GM10847 (cell line): ENCODE results near the gene PCGF1.
A peak's percentile ranks its signal among the peaks of the same experiment; 100 is the strongest.

Experiments used
- POLR2A ChIP-seq: IDR thresholded peaks from 2 replicates; pipeline ENCODE4 v1.6.1; 2011; ENCODE audit not compliant: insufficient read length; ENCODE audit errors: extremely low read depth

The PCGF1 gene

DNA sequence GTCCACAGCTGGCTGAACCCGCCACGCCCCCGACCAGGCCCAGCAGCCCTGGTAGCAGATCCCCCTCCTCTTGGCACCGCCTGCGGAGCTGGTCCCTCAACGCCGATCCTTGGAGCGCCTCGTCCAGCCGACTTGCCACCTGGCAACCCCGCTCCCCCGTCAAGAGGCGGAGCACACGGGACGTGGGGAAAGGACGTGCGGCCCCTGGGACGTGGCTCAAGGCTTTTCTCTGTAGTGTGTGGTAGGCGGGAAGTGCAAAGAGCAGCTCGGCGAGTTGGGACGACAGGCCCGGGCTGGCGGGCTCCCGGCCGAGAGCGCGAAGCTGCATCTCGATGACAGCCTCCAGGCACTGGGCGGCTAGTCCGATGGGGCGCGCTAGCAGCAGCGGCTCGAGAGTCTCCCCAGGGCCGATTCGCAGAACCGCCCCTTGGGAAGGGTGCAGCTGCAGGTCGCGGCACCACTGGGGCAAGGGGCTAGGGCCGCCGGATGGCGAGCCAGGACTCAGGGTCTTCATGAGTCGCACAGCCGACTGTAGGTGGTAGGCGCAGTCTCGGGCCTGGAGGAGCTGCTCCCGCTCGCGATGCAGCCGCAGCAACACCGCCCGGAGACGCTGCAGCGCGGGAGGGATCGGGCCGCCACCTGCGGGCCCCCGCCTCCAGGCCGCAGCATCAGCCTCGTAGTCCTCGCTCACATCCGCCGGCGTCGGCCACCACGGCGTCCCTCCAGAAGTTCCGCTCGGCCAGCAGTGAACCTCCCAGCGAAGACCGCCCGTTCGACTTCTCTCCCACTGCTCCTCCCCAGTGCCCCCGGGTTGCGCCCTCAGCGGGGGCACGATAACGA, 25.3 kb downstream of the PCGF1 start:
- TF ChIP-seq POLR2A = peak; percentile 7

DNA sequence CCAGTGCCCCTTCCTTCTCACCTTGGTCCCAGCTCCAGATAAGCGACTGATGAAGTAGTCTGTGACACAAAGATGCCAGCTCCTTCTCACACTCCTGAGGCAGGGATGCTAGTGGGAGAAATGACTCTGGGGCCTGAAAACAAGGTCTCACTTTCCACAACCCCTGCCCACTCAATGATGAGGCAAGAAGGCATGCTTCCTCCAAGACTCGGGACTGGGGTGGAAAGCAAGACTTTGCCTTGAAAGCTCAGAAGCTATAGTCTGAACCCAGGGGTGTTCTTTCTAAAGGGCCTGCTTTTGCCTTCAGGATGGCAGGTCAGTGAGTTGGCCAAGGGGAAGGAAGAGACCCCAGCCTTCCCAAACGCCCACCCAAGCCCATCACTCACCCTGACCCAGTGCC, 26.1 kb downstream of the PCGF1 start:
- TF ChIP-seq POLR2A = no peak

DNA sequence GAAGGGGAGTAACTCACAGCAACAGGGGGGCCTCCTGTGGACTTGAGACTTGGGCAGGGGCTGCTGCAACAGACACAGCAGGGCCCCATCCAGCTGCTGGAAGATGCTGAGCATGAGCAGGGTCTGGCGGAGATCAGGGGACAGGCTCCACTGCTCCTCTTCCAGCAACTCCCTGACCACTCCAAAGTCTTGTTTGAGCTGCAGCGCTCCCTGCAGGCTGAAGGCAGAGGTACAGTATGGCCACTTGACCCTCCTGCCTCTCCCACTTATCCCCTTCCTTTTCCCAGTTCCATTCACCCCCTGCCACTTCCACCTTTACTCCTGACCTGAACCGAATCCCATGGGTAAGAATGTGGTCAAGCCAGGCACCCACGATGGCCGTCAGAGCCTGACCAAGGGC, 32.6 kb downstream of the PCGF1 start:
- TF ChIP-seq POLR2A = no peak

DNA sequence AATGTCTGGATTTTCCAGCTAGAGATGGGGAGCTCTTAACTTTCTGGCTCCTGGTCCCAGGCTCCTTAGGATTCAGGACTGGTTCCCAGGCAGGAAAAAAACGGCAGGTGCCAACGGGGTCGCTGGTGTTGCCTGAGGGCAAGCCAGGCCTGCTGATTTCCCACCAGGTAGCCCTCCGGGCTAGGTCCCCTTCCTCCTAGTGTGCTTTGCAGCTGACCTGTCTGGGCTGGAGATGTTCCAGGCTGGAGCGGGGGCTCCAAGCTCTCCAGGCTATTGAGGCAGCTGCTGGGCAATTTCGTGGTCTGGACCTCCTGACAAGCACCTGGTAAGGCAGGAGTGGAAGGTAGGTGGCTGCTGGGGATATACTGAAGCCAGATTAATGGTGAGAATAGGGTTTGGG, 33.0 kb downstream of the PCGF1 start:
- TF ChIP-seq POLR2A = no peak

DNA sequence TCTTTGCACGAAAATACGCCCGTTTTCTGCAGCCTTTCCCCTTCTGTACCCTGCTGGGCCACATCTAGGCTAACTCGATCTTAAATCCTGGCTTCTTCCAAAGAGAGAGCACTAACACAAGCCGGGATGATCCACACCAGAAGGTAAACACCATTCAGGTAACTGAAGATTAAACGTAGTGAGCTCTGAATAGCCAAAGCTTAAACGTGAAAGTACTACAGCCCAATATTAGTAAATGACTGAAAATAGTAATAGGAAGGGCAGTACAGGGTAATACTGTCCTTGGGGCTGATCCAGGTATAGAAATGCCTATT, 34.6 kb downstream of the PCGF1 start:
- TF ChIP-seq POLR2A = no peak

DNA sequence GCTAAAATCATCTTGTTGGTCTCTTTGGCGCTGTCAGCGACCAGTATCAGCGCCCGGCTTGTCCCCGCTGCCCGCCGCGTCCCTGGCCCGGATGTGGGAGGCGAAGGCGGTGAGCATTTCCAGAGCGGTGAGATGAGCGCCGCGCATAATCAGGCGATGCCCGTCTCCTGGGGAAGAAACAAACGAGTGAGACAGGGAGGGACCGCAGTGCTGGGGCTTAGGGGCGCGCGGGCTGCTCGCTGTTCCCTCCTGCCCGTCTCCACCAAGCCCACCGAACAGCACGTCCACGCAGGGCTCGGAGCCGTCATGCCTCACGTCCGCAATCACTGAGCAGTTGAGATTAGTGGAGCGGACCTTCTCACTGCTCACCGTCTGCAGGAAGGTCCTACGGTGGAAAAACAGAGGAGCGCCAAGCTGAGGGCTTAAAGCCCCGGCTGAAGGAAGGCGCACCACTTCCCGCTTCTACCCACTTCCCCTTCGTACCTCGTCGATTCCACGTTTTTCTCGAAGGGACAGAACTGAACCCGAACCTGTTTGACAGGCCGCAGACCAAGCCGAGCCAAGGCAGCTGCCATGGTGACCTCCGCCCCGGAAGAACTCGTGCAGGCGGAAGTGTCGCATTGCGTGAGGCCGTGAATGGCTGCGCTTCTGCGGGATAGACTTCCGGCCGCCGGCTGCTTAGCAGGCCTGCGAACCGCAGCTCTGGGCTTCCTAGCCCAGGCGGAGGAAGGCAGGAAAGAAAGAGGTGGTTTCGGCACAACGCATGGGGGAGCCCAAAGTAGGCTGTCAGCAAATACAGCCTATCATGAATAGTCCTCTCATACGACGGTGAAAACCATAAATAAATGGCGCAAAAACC, 35.2 kb downstream of the PCGF1 start, which contains the start of gene MRPL53:
Gene MRPL53 (minus strand): TSS at position 595 of the 859 bp plus-strand sequence. CDS start 20 bp downstream, at position 575.
- TF ChIP-seq POLR2A = peak; percentile 94

DNA sequence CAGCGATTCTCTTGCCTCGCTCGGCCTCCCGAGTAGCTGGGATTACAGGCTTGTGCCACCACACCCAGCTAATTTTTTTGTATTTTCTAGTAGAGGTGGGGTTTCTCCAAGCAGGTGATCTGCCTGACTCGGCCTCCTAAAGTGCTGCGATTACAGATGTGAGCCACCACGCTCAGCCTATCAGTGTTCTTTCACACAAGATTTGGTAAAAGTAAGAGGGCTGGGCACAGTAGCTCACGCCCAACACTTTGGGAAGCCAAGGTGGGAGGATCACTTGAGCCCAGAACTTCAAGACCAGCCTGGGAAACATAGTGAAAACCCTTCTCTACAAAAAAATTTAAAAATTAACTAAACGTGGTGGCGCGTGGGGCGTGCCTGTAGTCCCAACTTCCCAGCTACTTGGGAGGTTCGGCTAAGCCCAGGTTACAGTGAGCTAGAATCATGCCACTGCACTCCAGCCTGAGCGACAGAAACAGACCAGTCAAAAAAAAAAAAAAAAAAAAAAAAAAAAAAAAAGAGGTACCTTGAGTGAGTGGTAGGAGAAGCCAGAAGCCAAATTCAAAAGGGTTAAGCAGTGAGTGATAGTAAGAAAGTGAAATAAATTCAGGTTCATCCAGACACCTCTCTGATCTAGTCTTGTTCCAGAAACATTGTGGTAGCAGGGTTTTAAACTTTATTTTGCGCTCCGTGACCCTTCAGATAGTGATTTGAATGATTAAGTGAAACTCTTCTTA, 36.0 kb downstream of the PCGF1 start:
- TF ChIP-seq POLR2A = no peak

DNA sequence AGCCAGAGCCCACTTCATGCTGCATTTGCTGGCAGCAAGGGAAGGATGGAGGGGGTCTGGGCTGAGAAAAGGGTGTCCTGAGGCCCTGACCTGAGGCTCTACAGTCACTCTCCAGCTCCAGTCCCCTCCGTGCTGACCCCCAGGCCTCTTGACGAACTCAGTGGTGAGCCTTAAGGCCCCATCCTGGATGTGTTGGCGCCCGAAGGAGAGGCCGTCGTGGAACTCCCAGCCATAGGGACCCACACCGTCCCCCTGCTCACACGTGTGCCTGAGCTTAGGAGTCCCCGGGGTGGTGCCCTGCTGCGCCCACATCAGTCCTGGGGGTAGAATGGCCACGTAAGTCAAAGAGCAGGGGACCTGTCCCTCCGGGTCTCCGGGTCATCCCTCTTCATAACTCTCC, 43.1 kb downstream of the PCGF1 start:
- no peak for TF ChIP-seq POLR2A

DNA sequence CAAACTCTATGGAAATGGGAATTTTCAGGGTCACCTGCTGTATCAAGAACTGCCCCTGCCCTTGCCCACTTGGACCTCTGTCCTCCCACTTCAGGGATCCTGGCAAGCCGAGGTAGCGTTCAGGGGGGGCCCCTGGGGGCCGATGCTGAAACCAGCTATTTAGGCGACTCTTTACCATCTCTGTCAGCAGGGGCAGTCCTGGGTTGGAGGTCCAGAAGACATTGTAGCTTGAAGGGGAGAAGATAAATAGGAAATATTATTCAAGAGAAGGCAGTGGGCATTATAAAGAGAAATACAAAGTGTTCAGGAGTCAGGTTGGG, 44.7 kb downstream of the PCGF1 start:
- TF ChIP-seq POLR2A = no peak

DNA sequence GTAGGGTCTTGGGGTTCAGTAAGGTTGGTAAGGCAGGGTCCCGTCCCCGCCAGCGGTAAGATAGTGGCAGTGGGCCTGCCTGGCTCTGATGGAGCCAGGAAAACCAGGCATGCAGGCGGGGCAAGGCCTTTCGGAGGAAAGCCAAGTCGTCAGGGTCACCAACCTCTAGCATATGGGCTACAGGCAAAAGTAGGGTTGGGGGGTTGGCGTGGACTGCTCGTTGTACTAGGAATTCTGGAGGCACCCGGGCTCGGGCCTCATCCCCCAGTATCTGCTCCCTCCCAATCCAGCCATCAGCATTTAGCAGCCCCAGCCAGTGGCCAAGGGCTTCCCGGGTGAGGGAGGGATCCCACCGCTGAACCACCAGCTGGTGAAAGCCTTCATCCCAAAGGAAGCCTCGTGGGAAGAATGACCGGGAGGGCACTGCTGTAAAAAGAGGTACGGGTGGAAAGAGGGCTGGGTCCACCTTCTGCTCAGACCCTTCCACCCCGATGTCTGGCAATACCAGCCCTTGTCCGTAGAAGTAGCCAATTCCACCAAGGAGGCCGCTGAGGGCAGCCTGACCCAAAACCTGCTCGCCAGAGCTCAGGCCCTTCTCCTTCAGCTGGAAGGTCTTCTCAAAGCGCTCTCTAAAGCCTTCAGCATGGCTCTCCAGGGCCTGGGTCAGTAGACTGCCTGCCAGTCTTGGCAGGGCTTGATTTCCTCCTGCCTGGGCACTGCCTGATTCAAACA, 45.3 kb downstream of the PCGF1 start:
- TF ChIP-seq POLR2A = no peak

DNA sequence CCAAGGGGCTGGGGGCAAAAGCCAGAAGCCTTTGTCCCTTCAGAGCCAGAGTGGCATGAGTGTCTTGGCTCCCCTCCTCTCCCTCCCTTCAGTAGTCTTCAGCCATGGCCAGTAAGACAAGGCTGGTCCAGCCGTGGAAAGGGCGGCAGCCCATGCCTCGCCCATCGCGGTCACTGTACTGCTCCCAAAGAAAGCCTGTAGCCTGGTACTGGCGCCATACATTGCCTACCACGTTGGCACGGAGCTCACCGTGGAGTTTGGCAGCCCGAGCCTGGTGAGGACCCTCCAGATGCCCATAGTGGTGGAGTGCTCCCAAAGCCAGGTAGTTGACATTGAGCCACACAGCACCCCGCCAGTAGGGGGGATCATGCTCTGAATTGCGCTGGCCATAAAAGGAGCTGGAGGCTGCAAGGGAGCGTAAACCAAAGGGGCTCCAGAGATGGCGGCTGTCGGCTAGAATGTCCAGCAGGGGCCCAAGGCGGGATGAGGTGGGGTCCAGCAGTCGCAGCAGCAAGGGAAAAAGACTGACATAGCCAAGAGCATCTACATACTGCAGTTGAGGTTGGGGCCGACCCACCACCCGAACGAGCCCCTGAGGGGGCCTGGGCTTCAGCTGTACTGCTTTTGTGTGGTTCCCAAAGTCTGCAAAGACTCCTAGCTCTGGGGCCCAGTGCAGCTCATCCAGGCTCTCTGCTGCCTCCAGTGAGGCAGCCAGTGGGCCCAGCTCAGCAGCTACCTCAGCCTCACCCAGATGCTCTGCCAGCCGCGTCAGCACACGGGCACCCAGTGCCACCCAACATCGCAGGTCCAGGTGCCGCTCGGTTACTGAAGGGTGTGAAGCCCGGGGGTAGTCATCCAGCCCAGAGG, 46.1 kb downstream of the PCGF1 start:
- TF ChIP-seq POLR2A = no peak

DNA sequence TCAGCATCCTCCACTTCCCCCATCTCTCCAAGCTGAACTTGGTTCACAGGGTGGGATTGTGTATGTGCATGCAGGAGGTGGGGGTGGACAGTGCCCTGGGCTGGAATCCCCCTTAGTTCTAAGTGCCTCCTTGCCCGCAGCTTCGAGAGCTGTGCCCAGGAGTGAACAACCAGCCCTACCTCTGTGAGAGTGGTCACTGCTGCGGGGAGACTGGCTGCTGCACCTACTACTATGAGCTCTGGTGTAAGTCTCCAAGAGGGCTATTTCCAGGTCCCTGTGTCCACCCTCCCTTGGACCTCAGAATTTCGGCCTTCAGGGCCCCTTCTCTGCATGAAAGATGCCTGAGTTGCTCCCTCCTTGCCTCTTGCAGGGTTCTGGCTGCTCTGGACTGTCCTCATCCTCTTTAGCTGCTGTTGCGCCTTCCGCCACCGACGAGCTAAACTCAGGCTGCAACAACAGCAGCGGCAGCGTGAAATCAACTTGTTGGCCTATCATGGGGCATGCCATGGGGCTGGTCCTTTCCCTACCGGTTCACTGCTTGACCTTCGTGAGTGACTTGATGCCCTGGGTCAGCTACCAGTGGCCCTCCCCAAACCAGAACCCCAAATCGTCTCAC, 47.9 kb downstream of the PCGF1 start:
- peak; percentile 5 for TF ChIP-seq POLR2A

DNA sequence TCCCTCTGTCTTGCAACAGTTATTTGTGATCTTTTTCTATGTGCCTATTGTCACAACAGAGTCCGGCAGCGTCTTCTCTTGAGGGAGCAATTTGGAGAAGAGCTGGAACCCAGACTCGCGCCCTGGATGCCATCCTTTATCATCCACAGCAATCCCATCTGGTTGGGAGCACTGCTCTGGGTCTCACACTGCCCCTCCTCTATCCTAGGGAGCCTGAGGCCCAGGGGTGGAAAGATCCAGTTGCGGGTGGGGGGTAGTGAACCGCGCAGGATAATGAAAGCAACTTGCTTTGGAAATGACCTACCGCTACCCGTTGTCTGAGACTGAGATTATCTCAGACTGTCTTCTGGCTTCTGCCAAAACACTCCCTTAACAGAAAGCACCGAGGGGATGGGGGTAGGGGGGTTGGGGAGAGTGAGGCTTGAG, 48.5 kb downstream of the PCGF1 start:
- TF ChIP-seq POLR2A = no peak

DNA sequence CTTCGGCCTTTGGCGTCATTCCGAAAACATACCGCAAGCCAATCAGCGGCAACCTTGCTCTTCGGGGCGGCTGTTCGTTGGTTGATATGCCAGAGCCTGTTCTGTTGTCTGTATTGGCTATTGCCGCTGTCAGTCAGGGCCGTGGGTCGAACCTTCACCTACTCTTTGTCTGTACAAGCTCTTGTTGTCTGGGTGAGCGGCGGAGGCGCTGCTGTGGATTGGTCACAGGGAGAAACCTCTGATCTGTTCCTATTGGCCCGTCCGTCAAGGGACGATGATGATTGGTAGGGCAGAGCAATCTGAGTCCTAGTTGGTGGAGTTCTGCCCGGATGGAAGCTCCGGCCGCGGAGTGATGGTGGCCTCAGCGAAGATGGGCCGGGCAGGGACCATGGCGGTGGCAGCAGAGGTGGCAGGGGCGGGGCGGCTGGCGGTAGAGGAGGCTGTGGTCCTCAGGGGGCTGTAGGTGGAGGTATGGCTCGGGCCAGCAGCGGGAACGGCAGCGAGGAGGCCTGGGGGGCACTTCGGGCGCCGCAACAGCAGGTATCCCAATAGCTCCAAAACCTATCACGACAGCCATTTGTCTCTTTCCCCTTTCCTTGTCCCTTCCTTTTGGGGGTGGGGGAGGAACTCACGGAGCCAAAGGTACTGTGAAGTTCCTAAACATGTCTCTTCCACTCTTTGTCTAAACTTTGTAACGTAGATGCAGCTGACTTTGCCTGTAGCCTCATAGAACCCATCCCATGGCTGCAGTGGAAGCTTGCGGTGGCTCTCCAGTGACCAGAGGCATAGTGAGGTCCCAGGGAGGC, 49.2 kb downstream of the PCGF1 start, which contains the start of gene WBP1:
Gene WBP1 (plus strand): TSS at position 307 of the 806 bp plus-strand sequence. CDS start 165 bp downstream, at position 472.
- peak; percentile 40 for TF ChIP-seq POLR2A
